SHP77 (cell line): ENCODE data around the gene RGN.
"Not testable (repeated sequence)": the region's sequence is repeated elsewhere in the genome, so short reads cannot be mapped to it uniquely, and the experiment has no call there.

Experiments used
- DNase-seq, 2 experiments: peaks; one replicate each; lab custom pipeline; 2025; lab: John Stamatoyannopoulos, UW

RGN gene

GRCh38 chrX:47078129-47079043 is at the start of gene RGN:
Gene RGN (plus strand): TSS chrX:47078443. CDS start chrX:47081145, 2,702 bp downstream.
- no peak for DNase-seq

GRCh38 chrX:47030339-47030738 is 47.9 kb upstream of the RGN start:
- DNase-seq, result peak; percentile 2 to 31

- no peak for DNase-seq
Measured at GRCh38 chrX:47047989-47048388, 30.3 kb upstream of the RGN start.

GRCh38 chrX:47059142-47059874 is 18.9 kb upstream of the RGN start:
- no peak for DNase-seq

- DNase-seq, result no peak
Measured at GRCh38 chrX:47060708-47061107, 17.5 kb upstream of the RGN start.

- no peak for DNase-seq
Measured at GRCh38 chrX:47061238-47061919, 16.9 kb upstream of the RGN start.

GRCh38 chrX:47063179-47063578 is 15.1 kb upstream of the RGN start:
- no peak for DNase-seq

GRCh38 chrX:47068214-47068613 is 10.0 kb upstream of the RGN start:
- DNase-seq, result no peak

GRCh38 chrX:47068720-47069119 is 9.5 kb upstream of the RGN start:
- DNase-seq, result no peak

- DNase-seq, result no peak
Measured at GRCh38 chrX:47080215-47080914, 2.1 kb downstream of the RGN start.

GRCh38 chrX:47080915-47081236 is 2.6 kb downstream of the RGN start:
- DNase-seq, result no peak

GRCh38 chrX:47091149-47091775 is 13.0 kb downstream of the RGN start:
- DNase-seq, result no peak

- no peak for DNase-seq
Measured at GRCh38 chrX:47093248-47093647, 15.0 kb downstream of the RGN start.

- no peak for DNase-seq
Measured at GRCh38 chrX:47093860-47094259, 15.6 kb downstream of the RGN start.

GRCh38 chrX:47097018-47097417 is 18.8 kb downstream of the RGN start:
- DNase-seq, result no peak

- DNase-seq, result no peak
Measured at GRCh38 chrX:47098338-47099094, 20.3 kb downstream of the RGN start.

- no peak for DNase-seq
Measured at GRCh38 chrX:47101206-47101605, 23.0 kb downstream of the RGN start.

- not testable (repeated sequence) for DNase-seq
Measured at GRCh38 chrX:47110936-47111615, 32.8 kb downstream of the RGN start.

- DNase-seq, result no peak
Measured at GRCh38 chrX:47112316-47112954, 34.2 kb downstream of the RGN start.
